ENCODE measurements around the gene COL25A1. TPM values are rescaled to one million over a fixed set of nuclear protein-coding genes. Genes with fewer than 3 reads are reported as not detected.

COL25A1 gene
- polyA plus RNA-seq, 1 donor: 2.5 TPM

GRCh38 chr4:109315818-109316217, 13.4 kb upstream of the COL25A1 start:
- Histone ChIP-seq H3K36me3 (ENCODE audit: control insufficient read depth, insufficient read depth, low read length) (no peaks in the 10 kb centered on the region), H3K4me1 (ENCODE audit: control insufficient read depth, insufficient read depth, low read length) (no peaks in the 10 kb centered on the region), H3K9me3 (ENCODE audit: control insufficient read depth, low read depth, low read length) (peaks cover 6% of the 10 kb centered on the region), H3K4me3 (ENCODE audit: low read length) (no peak overlapping the region), H3K27me3 (ENCODE audit: control insufficient read depth, insufficient read depth, low read length) (no peaks in the 10 kb centered on the region), H3K27ac (ENCODE audit: low read length) (no peak overlapping the region)
- 100% methylated on average over 2 of the region's 2 CpGs for WGBS (ENCODE audit: insufficient coverage, low lambda C conversion rate)
- DNase-seq: no peak

GRCh38 chr4:109315341-109315740, 12.9 kb upstream of the COL25A1 start:
- no peaks in the 10 kb centered on the region for H3K36me3 ChIP-seq (ENCODE audit: control insufficient read depth, insufficient read depth, low read length)
- no peak overlapping the region for H3K4me3 ChIP-seq (ENCODE audit: low read length)
- no peak for DNase-seq
- H3K27me3 ChIP-seq (ENCODE audit: control insufficient read depth, insufficient read depth, low read length): peaks cover 1% of the 10 kb centered on the region
- WGBS (ENCODE audit: insufficient coverage, low lambda C conversion rate): no CpG with 5 or more reads among the region's 3 CpGs
- peaks cover 6% of the 10 kb centered on the region for H3K9me3 ChIP-seq (ENCODE audit: control insufficient read depth, low read depth, low read length)
- H3K4me1 ChIP-seq (ENCODE audit: control insufficient read depth, insufficient read depth, low read length): no peaks in the 10 kb centered on the region
- no peak overlapping the region for H3K27ac ChIP-seq (ENCODE audit: low read length)

GRCh38 chr4:109313168-109314133, 11.0 kb upstream of the COL25A1 start:
- H3K9me3 ChIP-seq (ENCODE audit: control insufficient read depth, low read depth, low read length): peaks cover 6% of the 10 kb centered on the region
- H3K4me1 ChIP-seq (ENCODE audit: control insufficient read depth, insufficient read depth, low read length): no peaks in the 10 kb centered on the region
- no peak for DNase-seq
- 100% methylated on average over 3 of the region's 11 CpGs for WGBS (ENCODE audit: insufficient coverage, low lambda C conversion rate)
- H3K27ac ChIP-seq (ENCODE audit: low read length): no peak overlapping the region
- no peak overlapping the region for H3K4me3 ChIP-seq (ENCODE audit: low read length)
- no peaks in the 10 kb centered on the region for H3K36me3 ChIP-seq (ENCODE audit: control insufficient read depth, insufficient read depth, low read length)
- peaks cover 3% of the 10 kb centered on the region for H3K27me3 ChIP-seq (ENCODE audit: control insufficient read depth, insufficient read depth, low read length)

GRCh38 chr4:109303140-109303496, 660 bp upstream of the COL25A1 start:
- H3K27ac ChIP-seq (ENCODE audit: low read length): no peak overlapping the region
- no peak for DNase-seq
- peak overlapping the region; percentile 50 for H3K4me3 ChIP-seq (ENCODE audit: low read length)
- H3K27me3 ChIP-seq (ENCODE audit: control insufficient read depth, insufficient read depth, low read length): peaks cover 55% of the 10 kb centered on the region
- no peaks in the 10 kb centered on the region for H3K36me3 ChIP-seq (ENCODE audit: control insufficient read depth, insufficient read depth, low read length)
- WGBS (ENCODE audit: insufficient coverage, low lambda C conversion rate): 0% methylated on average over 1 of the region's 10 CpGs
- H3K9me3 ChIP-seq (ENCODE audit: control insufficient read depth, low read depth, low read length): peaks cover 3% of the 10 kb centered on the region
- peaks cover 9% of the 10 kb centered on the region for H3K4me1 ChIP-seq (ENCODE audit: control insufficient read depth, insufficient read depth, low read length)

- no CpG with 5 or more reads among the region's 40 CpGs for WGBS (ENCODE audit: insufficient coverage, low lambda C conversion rate)
- DNase-seq: peak in 1 of 2 donors; percentile 9
- no peaks in the 10 kb centered on the region for H3K36me3 ChIP-seq (ENCODE audit: control insufficient read depth, insufficient read depth, low read length)
- no peak overlapping the region for H3K27ac ChIP-seq (ENCODE audit: low read length)
- H3K27me3 ChIP-seq (ENCODE audit: control insufficient read depth, insufficient read depth, low read length): peaks cover 55% of the 10 kb centered on the region
- H3K4me3 ChIP-seq (ENCODE audit: low read length): peak overlapping the region; percentile 50
- peaks cover 3% of the 10 kb centered on the region for H3K9me3 ChIP-seq (ENCODE audit: control insufficient read depth, low read depth, low read length)
- peaks cover 9% of the 10 kb centered on the region for H3K4me1 ChIP-seq (ENCODE audit: control insufficient read depth, insufficient read depth, low read length)
Observed at GRCh38 chr4:109301651-109302360, 652 bp downstream of the COL25A1 start.

GRCh38 chr4:109298279-109299010, 4.0 kb downstream of the COL25A1 start:
- peak in 1 of 2 donors; percentile 5 for DNase-seq
- Histone ChIP-seq H3K36me3 (ENCODE audit: control insufficient read depth, insufficient read depth, low read length) (no peaks in the 10 kb centered on the region), H3K27ac (ENCODE audit: low read length) (no peak overlapping the region), H3K4me1 (ENCODE audit: control insufficient read depth, insufficient read depth, low read length) (peaks cover 9% of the 10 kb centered on the region), H3K9me3 (ENCODE audit: control insufficient read depth, low read depth, low read length) (peaks cover 3% of the 10 kb centered on the region), H3K27me3 (ENCODE audit: control insufficient read depth, insufficient read depth, low read length) (peaks cover 37% of the 10 kb centered on the region), H3K4me3 (ENCODE audit: low read length) (no peak overlapping the region)
- 75% methylated on average over 1 of the region's 3 CpGs for WGBS (ENCODE audit: insufficient coverage, low lambda C conversion rate)

- no CpG with 5 or more reads among the region's 2 CpGs for WGBS (ENCODE audit: insufficient coverage, low lambda C conversion rate)
- DNase-seq: no peak
- Histone ChIP-seq H3K9me3 (ENCODE audit: control insufficient read depth, low read depth, low read length) (no peaks in the 10 kb centered on the region), H3K4me1 (ENCODE audit: control insufficient read depth, insufficient read depth, low read length) (no peaks in the 10 kb centered on the region), H3K4me3 (ENCODE audit: low read length) (no peak overlapping the region), H3K36me3 (ENCODE audit: control insufficient read depth, insufficient read depth, low read length) (no peaks in the 10 kb centered on the region), H3K27me3 (ENCODE audit: control insufficient read depth, insufficient read depth, low read length) (peaks cover 18% of the 10 kb centered on the region), H3K27ac (ENCODE audit: low read length) (no peak overlapping the region)
Observed at GRCh38 chr4:109296527-109296926, 5.9 kb downstream of the COL25A1 start.

GRCh38 chr4:109295081-109295480, 7.4 kb downstream of the COL25A1 start:
- Histone ChIP-seq H3K4me1 (ENCODE audit: control insufficient read depth, insufficient read depth, low read length) (no peaks in the 10 kb centered on the region), H3K27me3 (ENCODE audit: control insufficient read depth, insufficient read depth, low read length) (peaks cover 5% of the 10 kb centered on the region), H3K4me3 (ENCODE audit: low read length) (no peak overlapping the region), H3K9me3 (ENCODE audit: control insufficient read depth, low read depth, low read length) (no peaks in the 10 kb centered on the region), H3K27ac (ENCODE audit: low read length) (no peak overlapping the region), H3K36me3 (ENCODE audit: control insufficient read depth, insufficient read depth, low read length) (no peaks in the 10 kb centered on the region)
- no peak for DNase-seq

- no peaks in the 10 kb centered on the region for H3K27me3 ChIP-seq (ENCODE audit: control insufficient read depth, insufficient read depth, low read length)
- no peaks in the 10 kb centered on the region for H3K36me3 ChIP-seq (ENCODE audit: control insufficient read depth, insufficient read depth, low read length)
- no peaks in the 10 kb centered on the region for H3K4me1 ChIP-seq (ENCODE audit: control insufficient read depth, insufficient read depth, low read length)
- H3K4me3 ChIP-seq (ENCODE audit: low read length): no peak overlapping the region
- DNase-seq: no peak
- H3K27ac ChIP-seq (ENCODE audit: low read length): no peak overlapping the region
- WGBS (ENCODE audit: insufficient coverage, low lambda C conversion rate): no CpG with 5 or more reads among the region's 4 CpGs
- H3K9me3 ChIP-seq (ENCODE audit: control insufficient read depth, low read depth, low read length): no peaks in the 10 kb centered on the region
Observed at GRCh38 chr4:109294468-109295020, 7.9 kb downstream of the COL25A1 start.

GRCh38 chr4:109294006-109294405, 8.5 kb downstream of the COL25A1 start:
- Histone ChIP-seq H3K36me3 (ENCODE audit: control insufficient read depth, insufficient read depth, low read length) (no peaks in the 10 kb centered on the region), H3K4me1 (ENCODE audit: control insufficient read depth, insufficient read depth, low read length) (no peaks in the 10 kb centered on the region), H3K9me3 (ENCODE audit: control insufficient read depth, low read depth, low read length) (no peaks in the 10 kb centered on the region), H3K4me3 (ENCODE audit: low read length) (no peak overlapping the region), H3K27me3 (ENCODE audit: control insufficient read depth, insufficient read depth, low read length) (no peaks in the 10 kb centered on the region), H3K27ac (ENCODE audit: low read length) (no peak overlapping the region)
- no peak for DNase-seq
- WGBS (ENCODE audit: insufficient coverage, low lambda C conversion rate): no CpG with 5 or more reads among the region's 1 CpG

Data from large intestine (tissue), 3 donors.